Dedifferentiated amniotic fluid mesenchymal stem cell (primary cell): Measurements from ENCODE around the gene CDC42BPB.

Experiments used
- DNase-seq: peaks from one replicate; pipeline ENCODE4 v3.0.0-alpha.2; 2016; ENCODE audit errors: extremely low spot score

CDC42BPB gene

DNA sequence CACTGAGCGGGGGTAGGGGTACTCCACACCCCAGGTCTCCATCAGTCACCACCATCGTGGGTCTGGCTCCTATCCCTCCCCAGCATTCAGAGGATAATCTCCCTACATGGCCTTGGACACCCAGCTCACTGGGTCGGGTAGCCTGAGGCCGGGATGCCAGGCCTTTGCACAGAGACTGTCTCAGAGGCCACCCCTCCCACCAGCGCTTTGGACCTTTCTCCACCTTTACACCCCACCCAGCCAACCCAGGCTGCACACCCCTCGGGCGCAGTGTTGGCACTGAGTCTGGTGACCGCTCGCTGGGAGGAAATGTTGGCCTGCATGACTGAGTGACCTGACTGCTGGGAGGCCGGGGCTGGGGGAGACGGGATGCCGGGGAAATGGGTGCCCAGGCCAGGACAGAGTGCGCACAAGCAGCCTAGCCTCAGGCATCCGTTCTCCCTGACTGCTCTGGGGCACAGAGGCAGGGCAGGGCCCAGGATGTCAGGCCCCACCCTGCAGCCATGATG, 16.1 kb upstream of the CDC42BPB start:
- no peak for DNase-seq

- no peak for DNase-seq
Measured at GRCh38 chr14:103072595-103073366, 15.4 kb upstream of the CDC42BPB start.

GRCh38 chr14:103071544-103072251, 14.3 kb upstream of the CDC42BPB start:
- no peak for DNase-seq

GRCh38 chr14:103070971-103071542, 13.7 kb upstream of the CDC42BPB start:
- DNase-seq, result no peak

GRCh38 chr14:103070263-103070885, 13.0 kb upstream of the CDC42BPB start:
- no peak for DNase-seq

DNA sequence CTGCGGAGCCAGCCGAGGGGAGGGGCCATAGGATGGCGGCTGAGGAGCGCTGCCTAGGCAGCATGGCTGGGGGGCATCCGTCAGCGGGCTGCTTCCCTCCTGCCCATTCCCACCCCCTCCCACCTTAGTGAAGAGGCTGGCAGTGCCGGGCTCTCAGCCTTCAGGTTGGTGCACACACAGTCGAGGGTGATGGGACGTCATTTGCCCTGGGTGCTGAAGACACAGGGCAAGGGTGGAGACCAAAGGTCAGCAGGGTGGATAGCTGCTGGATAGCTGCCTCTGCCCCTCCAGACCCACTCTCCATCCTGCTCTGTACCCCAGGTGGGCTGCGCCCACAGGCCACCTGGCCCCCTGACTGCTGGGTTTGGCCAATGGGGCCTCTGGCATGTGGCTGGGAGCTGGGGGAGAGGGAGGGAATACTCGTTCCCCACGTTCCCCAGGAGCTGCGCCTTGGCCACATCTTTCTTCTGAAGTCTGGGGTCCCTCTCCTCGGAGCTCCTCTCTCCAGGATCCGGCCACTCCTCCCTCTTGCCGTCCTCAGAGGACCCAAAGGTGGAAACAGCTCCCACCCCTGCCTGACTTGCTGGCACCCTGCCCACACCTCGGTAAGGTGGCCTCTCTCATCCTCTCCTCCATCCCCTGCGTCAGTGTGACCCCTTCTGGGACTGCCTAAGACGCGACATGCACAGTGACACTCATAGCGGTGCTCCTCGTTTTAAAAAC, 11.2 kb upstream of the CDC42BPB start:
- DNase-seq, result no peak

DNA sequence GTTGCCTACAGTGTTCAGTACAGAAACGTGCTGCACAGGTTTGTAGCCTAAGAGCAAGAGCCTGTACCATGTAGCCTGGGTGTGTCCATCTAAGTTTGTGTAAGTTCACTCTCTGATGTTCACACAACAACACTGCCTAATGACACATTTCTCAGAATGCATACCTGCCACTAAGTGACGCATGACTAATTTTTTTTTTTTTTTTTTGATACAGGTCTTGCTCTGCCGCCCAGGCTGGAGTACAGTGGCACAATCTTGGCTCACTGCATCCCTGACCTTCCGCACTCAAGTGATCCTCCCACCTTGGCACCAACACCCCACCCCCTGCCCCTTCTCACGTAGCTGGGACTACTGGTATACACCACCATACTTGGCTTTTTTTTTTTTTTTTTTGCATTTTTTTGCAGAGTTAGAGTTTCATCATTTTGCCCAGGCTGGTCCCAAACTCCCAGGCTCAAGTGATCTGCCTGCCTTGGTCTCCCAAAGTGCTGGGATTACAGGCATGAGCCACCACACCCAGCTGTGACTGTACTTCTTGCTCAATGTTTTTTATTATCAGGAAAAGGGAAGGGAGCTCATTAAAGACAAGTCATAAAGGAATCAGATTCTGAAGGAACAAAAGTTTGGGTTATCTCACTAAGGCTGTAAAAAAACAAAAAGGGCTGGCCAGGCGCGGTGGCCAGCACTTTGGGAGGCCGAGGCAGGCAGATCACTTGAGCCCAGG, 10.0 kb upstream of the CDC42BPB start:
- peak; percentile 74 for DNase-seq

DNA sequence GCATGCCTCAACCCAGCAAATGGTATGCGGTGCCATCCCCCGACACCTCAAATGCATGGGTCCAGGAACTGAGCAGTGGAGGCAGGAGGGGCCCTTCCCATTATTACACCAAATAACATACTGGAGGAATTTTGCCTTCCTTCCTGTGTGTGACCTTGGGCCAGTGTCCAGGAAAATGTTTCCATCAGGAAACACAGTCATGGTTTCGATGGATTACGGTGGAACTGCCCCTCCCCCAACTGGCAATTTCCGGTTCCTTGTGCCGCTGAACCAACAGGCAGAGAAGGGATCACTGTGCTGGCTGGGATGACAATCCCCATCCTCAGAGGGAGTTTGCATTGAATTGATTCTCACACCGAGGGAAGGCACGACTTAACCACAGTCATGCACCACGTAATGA, 9.1 kb upstream of the CDC42BPB start:
- DNase-seq, result no peak

DNA sequence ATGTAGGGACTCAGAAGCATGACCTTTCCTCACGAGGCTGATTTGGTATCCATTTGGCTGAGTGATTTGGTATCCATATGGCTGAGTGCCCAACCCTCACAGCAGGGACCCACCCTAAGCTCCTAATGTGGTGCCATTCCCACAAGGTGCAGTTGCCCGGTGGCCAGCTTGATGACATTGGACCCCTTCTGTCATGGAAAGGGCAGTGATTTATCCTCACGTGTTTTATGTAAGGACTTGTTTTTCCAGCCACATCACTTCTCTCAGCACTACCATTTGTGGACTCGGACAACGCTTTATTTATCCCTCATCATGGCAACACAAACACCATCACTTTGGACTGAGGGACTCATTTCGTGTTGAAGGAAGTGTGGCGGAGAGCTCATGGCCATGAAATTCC, 8.5 kb upstream of the CDC42BPB start:
- DNase-seq, result no peak

- no peak for DNase-seq
Measured at GRCh38 chr14:103064978-103065377, 7.6 kb upstream of the CDC42BPB start.

DNA sequence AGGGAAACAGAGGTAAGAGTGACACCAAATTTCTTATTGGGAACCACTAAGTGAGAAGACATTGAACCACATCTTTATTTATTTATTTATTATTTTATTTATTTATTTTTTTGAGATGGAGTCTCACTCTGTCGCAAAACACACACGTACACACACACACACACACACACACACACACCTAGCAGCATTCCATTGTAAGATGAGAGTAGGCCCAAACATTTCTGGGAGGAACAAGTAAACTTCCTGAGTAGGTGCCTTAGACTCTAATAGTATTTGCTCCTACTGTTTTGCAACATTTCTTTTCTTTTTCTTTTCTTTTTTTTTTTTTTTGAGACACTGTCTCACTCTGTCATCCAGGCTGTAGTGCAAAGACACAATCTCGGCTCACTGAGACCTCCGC, 7.1 kb upstream of the CDC42BPB start:
- no peak for DNase-seq

DNA sequence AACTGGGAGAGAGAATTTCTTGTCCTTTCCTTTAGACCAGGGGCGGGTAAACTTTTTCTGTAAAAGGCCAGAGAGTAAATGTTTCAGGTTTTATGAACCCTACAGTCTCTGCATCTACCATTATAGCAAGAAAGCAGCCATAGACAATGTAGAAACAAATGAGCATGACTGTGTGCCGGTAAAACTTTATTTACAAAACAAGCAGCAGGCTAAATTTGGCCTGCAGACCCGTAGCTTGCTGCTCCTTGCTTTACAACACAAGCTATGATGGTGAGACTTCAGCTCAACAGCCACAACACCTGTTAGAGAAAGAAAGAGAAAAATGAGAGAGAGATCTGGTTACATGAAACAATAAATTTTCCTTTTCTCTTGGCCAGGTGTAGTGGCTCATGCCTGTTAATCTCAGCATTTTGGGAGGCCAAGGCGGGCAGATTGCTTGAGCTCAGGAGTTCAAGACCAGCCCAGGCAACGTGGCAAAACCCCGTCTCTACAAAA, 4.2 kb upstream of the CDC42BPB start:
- DNase-seq, result no peak

DNA sequence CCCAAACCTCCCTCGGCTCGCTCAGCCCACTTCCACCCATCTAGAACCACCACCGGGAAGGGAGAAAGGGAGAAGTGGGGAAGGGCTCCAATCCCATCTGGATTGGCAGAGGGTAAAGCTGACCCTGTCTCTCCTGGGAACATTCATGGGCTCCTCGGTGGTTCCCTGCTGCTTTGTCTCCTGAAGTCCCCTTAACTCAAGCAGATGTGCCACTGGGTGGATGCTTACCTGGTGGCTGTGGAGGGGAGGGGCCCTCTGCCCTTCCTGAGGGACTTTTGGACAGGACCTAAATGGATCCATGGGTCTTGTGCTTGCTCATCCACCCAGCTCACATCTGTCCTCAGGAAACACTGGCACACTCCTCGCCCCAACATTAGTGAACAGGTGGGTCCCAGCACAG, 2.2 kb upstream of the CDC42BPB start:
- DNase-seq, result no peak

- DNase-seq, result no peak
Measured at GRCh38 chr14:103058164-103059055, 1.1 kb upstream of the CDC42BPB start.

- no peak for DNase-seq
Measured at GRCh38 chr14:103057028-103057371, 349 bp downstream of the CDC42BPB start.

DNA sequence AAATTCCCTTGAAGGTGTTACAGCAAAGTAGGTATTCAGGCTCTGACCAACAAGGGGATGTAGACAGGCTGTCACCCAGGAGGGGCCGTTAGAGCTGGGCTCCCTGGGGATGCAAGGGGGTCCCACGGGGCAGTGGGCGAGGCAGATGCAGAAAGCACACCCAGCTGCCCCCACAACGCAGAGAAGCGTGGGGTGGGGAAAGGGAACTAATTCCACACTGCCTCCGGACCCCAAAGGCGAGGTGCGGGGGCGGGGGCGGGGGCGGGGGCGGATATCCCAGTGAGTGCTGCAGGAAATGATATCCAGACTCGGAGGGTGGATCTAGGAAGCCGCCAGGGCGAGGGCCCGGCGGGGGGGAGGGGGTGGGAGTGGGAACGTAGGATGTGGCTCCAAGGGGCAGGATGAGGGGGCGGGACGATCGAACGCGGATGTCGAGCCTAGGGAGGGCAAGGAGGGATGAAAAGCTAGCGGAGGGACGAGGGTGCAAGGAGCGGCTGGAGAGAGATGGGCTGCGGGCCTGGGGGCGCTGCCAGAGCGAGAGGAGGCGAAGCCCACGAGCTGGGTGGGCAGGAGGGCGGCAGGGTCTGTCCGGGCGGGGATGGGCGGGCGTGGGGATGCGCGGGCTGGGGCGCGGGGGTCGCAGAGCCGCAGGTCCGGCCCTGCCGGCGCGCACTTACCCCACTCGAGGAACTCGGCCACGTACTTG, 874 bp downstream of the CDC42BPB start:
- DNase-seq, result no peak

GRCh38 chr14:103055695-103056094, 1.7 kb downstream of the CDC42BPB start:
- DNase-seq, result no peak

DNA sequence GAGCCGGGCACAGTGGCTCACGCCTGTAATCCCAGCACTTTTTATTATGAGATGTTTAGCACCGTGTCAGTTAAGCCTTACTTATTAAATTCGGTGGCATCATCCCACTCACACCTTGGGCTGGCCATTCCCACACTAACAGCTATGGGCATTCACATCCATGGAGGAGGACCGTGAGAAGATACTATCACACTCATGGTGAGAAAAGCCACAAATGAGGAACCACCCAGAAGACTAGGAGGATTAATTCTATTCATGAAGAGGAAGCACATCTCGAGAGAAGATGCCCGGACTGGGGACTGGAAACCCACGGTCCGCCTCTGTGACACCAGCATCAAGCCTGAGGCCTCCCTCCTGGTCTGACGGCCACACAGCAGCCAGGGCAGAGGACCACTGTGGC, 4.9 kb downstream of the CDC42BPB start:
- no peak for DNase-seq

GRCh38 chr14:103050935-103051334, 6.4 kb downstream of the CDC42BPB start:
- DNase-seq, result no peak
